G401 (cell line): ENCODE measurements around the gene VWA5B2. TPM values are rescaled to one million over a fixed set of nuclear protein-coding genes. Genes with fewer than 3 reads are reported as not detected.

Experiments used
- DNase-seq: peaks from one replicate; pipeline ENCODE4 v3.0.0-alpha.2; 2015; ENCODE audit warnings: low spot score
- in situ Hi-C: cut with HindIII; loops from 2 replicates; pipeline ENCODE4 v1.10.0; 2016; ENCODE audit warnings: low sequenced_read_pairs, mixed read lengths
- total RNA-seq: library from RNA; depleted of rRNA; stranded (reverse); fragments of >200 nt; shearing (Covaris generic); gene quantifications from 2 replicates; pipeline ENCODE4 v1.2.3, GENCODE V29; 2014

Gene VWA5B2
- total RNA-seq, 1 experiment from 2014 or later, result 0.20 TPM

- in situ Hi-C loops, result no loop called here
- DNase-seq, result no peak
These were observed 10.3 kb downstream of the VWA5B2 start for GRCh38 chr3:184239708-184240107.

- in situ Hi-C loops, result no loop called here
- no peak for DNase-seq
These were observed 11.2 kb downstream of the VWA5B2 start for GRCh38 chr3:184240384-184241140.

- DNase-seq, result no peak
- in situ Hi-C loops, result no loop called here
These were observed 11.7 kb downstream of the VWA5B2 start for GRCh38 chr3:184241141-184241446.

- no peak for DNase-seq
- in situ Hi-C loops, result no loop called here
These were observed 12.3 kb downstream of the VWA5B2 start for GRCh38 chr3:184241447-184242296.

- in situ Hi-C loops, result no loop called here
- no peak for DNase-seq
These were observed 12.9 kb downstream of the VWA5B2 start for GRCh38 chr3:184242297-184242685.

- DNase-seq, result peak; percentile 81
- in situ Hi-C loops, result no loop called here
These were observed 19.3 kb downstream of the VWA5B2 start, which contains the start of gene ALG3 for GRCh38 chr3:184248454-184249411. TSS of gene ALG3 (minus strand) at chr3:184248962. CDS start at chr3:184248940, 22 bp downstream.

- peak; percentile 98 for DNase-seq
- in situ Hi-C loops, result no loop called here
These were observed 20.2 kb downstream of the VWA5B2 start, which contains the start of gene EEF1AKMT4 for GRCh38 chr3:184249412-184250166. TSS of gene EEF1AKMT4 (plus strand) at chr3:184249672. CDS start at chr3:184249695, 23 bp downstream.

GRCh38 chr3:184250167-184250828 is 20.9 kb downstream of the VWA5B2 start:
- DNase-seq, result peak; percentile 84
- in situ Hi-C loops, result no loop called here

- no peak for DNase-seq
- in situ Hi-C loops, result no loop called here
These were observed 26.1 kb downstream of the VWA5B2 start for GRCh38 chr3:184255291-184256039.

GRCh38 chr3:184257083-184257915 is 27.9 kb downstream of the VWA5B2 start:
- DNase-seq, result no peak
- in situ Hi-C loops, result no loop called here

- in situ Hi-C loops, result no loop called here
- DNase-seq, result peak; percentile 26
These were observed 29.5 kb downstream of the VWA5B2 start for GRCh38 chr3:184258926-184259325.

- in situ Hi-C loops, result no loop called here
- peak; percentile 26 for DNase-seq
These were observed 30.1 kb downstream of the VWA5B2 start for GRCh38 chr3:184259396-184259877.

GRCh38 chr3:184259878-184260723 is 30.7 kb downstream of the VWA5B2 start:
- in situ Hi-C loops, result no loop called here

GRCh38 chr3:184260724-184261269 is 31.4 kb downstream of the VWA5B2 start:
- DNase-seq, result peak; percentile 33
- in situ Hi-C loops, result no loop called here

More at GRCh38 chr3:184259878-184260723, 30.7 kb downstream of the VWA5B2 start:
- DNase-seq, result peak; percentile 28

- peak; percentile 70 for DNase-seq
- in situ Hi-C loops, result no loop called here
These were observed 32.0 kb downstream of the VWA5B2 start, which contains the start of gene CAMK2N2 for GRCh38 chr3:184261270-184261853. TSS of gene CAMK2N2 (minus strand) at chr3:184261553. CDS start at chr3:184261285, 268 bp downstream.
